Adrenal gland (tissue), 5 donors: ENCODE data around the gene HPS4.

Experiments
- POLR2A ChIP-seq, 2 donors: fragments of 450-650 bp; IDR thresholded peaks; one replicate each; pipeline ENCODE4 v1.6.1; 2017; ENCODE audit warnings: antibody characterized with exemption in 2 of 2, mild to moderate bottlenecking in 2 of 2, moderate library complexity in 1 of 2
- TF ChIP-seq, protein P1 (sequence below), 6 experiments: fragments of 450-650 bp in 4 of 6; fragments of 200-600 bp in 2 of 6; sonication (generic) in 1 of 6; IDR thresholded peaks; 1 replicate in 5 of 6; 2 replicates in 1 of 6; pipeline versions ENCODE4 v1.5.1 to v1.8.0; 2016 to 2021; ENCODE audit warnings: antibody characterized with exemption in 6 of 6, mild to moderate bottlenecking in 2 of 6, moderate library complexity in 1 of 6
- donor health status: DM: no; HTN: no; CAD: no.

DNA sequence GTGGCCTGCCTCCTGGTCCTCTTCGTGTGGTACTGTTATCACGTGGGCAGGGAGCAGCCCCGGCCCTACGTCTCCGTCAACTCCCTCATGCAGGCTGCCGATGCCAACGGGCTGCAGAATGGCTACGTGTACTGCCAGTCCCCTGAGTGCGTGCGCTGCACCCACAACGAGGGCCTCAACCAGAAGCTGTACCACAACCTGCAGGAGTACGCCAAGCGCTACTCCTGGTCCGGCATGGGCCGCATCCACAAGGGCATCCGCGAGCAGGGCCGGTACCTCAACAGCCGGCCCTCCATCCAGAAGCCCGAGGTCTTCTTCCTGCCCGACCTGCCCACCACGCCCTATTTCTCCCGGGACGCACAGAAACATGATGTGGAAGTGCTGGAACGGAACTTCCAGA lies 49.8 kb downstream of the HPS4 start:
- no peak for TF ChIP-seq POLR2A (IDR thresholded peaks at IDR 0.05)
- TF ChIP-seq, protein P1, sequence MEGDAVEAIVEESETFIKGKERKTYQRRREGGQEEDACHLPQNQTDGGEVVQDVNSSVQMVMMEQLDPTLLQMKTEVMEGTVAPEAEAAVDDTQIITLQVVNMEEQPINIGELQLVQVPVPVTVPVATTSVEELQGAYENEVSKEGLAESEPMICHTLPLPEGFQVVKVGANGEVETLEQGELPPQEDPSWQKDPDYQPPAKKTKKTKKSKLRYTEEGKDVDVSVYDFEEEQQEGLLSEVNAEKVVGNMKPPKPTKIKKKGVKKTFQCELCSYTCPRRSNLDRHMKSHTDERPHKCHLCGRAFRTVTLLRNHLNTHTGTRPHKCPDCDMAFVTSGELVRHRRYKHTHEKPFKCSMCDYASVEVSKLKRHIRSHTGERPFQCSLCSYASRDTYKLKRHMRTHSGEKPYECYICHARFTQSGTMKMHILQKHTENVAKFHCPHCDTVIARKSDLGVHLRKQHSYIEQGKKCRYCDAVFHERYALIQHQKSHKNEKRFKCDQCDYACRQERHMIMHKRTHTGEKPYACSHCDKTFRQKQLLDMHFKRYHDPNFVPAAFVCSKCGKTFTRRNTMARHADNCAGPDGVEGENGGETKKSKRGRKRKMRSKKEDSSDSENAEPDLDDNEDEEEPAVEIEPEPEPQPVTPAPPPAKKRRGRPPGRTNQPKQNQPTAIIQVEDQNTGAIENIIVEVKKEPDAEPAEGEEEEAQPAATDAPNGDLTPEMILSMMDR (IDR thresholded peaks at IDR 0.05) = no peak
